ENCODE results near the gene CDC42EP3.

Gene CDC42EP3

GRCh38 chr2:37599688-37600525 lies 71.5 kb downstream of the CDC42EP3 start:
- H3K27ac ChIP-seq (ENCODE audit: low read length), result no peak overlapping the region
- peaks cover 13% of the 10 kb centered on the region for H3K27me3 ChIP-seq (ENCODE audit: insufficient read depth, low read length, poor library complexity)
- no peaks in the 10 kb centered on the region for H3K9me3 ChIP-seq (ENCODE audit: insufficient read depth, low read length, severe bottlenecking)
- H4K20me1 ChIP-seq (ENCODE audit: insufficient read depth, low read length), result no peaks in the 10 kb centered on the region
- H3K9ac ChIP-seq (ENCODE audit: low read depth, low read length), result no peak overlapping the region
- no peak overlapping the region for H3K4me2 ChIP-seq (ENCODE audit: insufficient read depth, low read length)
- TF ChIP-seq EZH2 (IDR thresholded peaks at IDR 0.05; ENCODE audit: borderline replicate concordance, low read depth, low read length, severe bottlenecking), result no peak
- TF ChIP-seq, protein P1, sequence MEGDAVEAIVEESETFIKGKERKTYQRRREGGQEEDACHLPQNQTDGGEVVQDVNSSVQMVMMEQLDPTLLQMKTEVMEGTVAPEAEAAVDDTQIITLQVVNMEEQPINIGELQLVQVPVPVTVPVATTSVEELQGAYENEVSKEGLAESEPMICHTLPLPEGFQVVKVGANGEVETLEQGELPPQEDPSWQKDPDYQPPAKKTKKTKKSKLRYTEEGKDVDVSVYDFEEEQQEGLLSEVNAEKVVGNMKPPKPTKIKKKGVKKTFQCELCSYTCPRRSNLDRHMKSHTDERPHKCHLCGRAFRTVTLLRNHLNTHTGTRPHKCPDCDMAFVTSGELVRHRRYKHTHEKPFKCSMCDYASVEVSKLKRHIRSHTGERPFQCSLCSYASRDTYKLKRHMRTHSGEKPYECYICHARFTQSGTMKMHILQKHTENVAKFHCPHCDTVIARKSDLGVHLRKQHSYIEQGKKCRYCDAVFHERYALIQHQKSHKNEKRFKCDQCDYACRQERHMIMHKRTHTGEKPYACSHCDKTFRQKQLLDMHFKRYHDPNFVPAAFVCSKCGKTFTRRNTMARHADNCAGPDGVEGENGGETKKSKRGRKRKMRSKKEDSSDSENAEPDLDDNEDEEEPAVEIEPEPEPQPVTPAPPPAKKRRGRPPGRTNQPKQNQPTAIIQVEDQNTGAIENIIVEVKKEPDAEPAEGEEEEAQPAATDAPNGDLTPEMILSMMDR (IDR thresholded peaks at IDR 0.05; ENCODE audit: borderline replicate concordance, extremely low read depth, low read length, poor library complexity, severe bottlenecking), result no peak
- ATAC-seq (ENCODE audit: insufficient read depth, low read depth) (no peak), DNase-seq (no peak)
- H3K36me3 ChIP-seq (ENCODE audit: insufficient read depth, low read length), result no peaks in the 10 kb centered on the region
- H3K79me2 ChIP-seq (ENCODE audit: insufficient read depth, low read length), result no peaks in the 10 kb centered on the region
- no peaks in the 10 kb centered on the region for H3K4me1 ChIP-seq (ENCODE audit: insufficient read depth, low read length)
- no peak overlapping the region for H2AFZ ChIP-seq (ENCODE audit: low read depth, low read length)
- no peak overlapping the region for H3K4me3 ChIP-seq (ENCODE audit: low read depth in 1 of 2, low read length in 2 of 2)

- no peaks in the 10 kb centered on the region for H3K9me3 ChIP-seq (ENCODE audit: insufficient read depth, low read length, severe bottlenecking)
- no peak overlapping the region for H3K9ac ChIP-seq (ENCODE audit: low read depth, low read length)
- DNase-seq (no peak), ATAC-seq (ENCODE audit: insufficient read depth, low read depth) (no peak)
- H3K4me2 ChIP-seq (ENCODE audit: insufficient read depth, low read length), result no peak overlapping the region
- no peaks in the 10 kb centered on the region for H3K36me3 ChIP-seq (ENCODE audit: insufficient read depth, low read length)
- H4K20me1 ChIP-seq (ENCODE audit: insufficient read depth, low read length), result no peaks in the 10 kb centered on the region
- no peaks in the 10 kb centered on the region for H3K4me1 ChIP-seq (ENCODE audit: insufficient read depth, low read length)
- TF ChIP-seq, protein P1 (IDR thresholded peaks at IDR 0.05; ENCODE audit: borderline replicate concordance, extremely low read depth, low read length, poor library complexity, severe bottlenecking), result no peak
- no peak for TF ChIP-seq EZH2 (IDR thresholded peaks at IDR 0.05; ENCODE audit: borderline replicate concordance, low read depth, low read length, severe bottlenecking)
- no peaks in the 10 kb centered on the region for H3K79me2 ChIP-seq (ENCODE audit: insufficient read depth, low read length)
- no peak overlapping the region for H2AFZ ChIP-seq (ENCODE audit: low read depth, low read length)
- H3K4me3 ChIP-seq (ENCODE audit: low read depth in 1 of 2, low read length in 2 of 2), result no peak overlapping the region
- H3K27ac ChIP-seq (ENCODE audit: low read length), result no peak overlapping the region
- H3K27me3 ChIP-seq (ENCODE audit: insufficient read depth, low read length, poor library complexity), result peaks cover 2% of the 10 kb centered on the region
Measured at GRCh38 chr2:37593694-37594093, 77.7 kb downstream of the CDC42EP3 start.

GRCh38 chr2:37593024-37593423 lies 78.4 kb downstream of the CDC42EP3 start:
- Histone ChIP-seq H3K4me3 (ENCODE audit: low read depth in 1 of 2, low read length in 2 of 2) (no peak overlapping the region), H3K27me3 (ENCODE audit: insufficient read depth, low read length, poor library complexity) (peaks cover 3% of the 10 kb centered on the region), H3K79me2 (ENCODE audit: insufficient read depth, low read length) (no peaks in the 10 kb centered on the region), H3K9ac (ENCODE audit: low read depth, low read length) (no peak overlapping the region), H3K4me1 (ENCODE audit: insufficient read depth, low read length) (no peaks in the 10 kb centered on the region), H3K9me3 (ENCODE audit: insufficient read depth, low read length, severe bottlenecking) (no peaks in the 10 kb centered on the region), H2AFZ (ENCODE audit: low read depth, low read length) (no peak overlapping the region), H4K20me1 (ENCODE audit: insufficient read depth, low read length) (no peaks in the 10 kb centered on the region), H3K36me3 (ENCODE audit: insufficient read depth, low read length) (no peaks in the 10 kb centered on the region), H3K4me2 (ENCODE audit: insufficient read depth, low read length) (no peak overlapping the region), H3K27ac (ENCODE audit: low read length) (no peak overlapping the region)
- no peak for TF ChIP-seq EZH2 (IDR thresholded peaks at IDR 0.05; ENCODE audit: borderline replicate concordance, low read depth, low read length, severe bottlenecking)
- TF ChIP-seq, protein P1 (IDR thresholded peaks at IDR 0.05; ENCODE audit: borderline replicate concordance, extremely low read depth, low read length, poor library complexity, severe bottlenecking), result no peak
- DNase-seq (no peak), ATAC-seq (ENCODE audit: insufficient read depth, low read depth) (no peak)

Measured in DND-41 (cell line).